Activated B cell treated with CpG ODN at 0.5 μM for 24 hours (primary cell): Measurements from ENCODE around the gene ABI3BP. TPM values are rescaled to one million over a fixed set of nuclear protein-coding genes. Genes with fewer than 3 reads are reported as not detected.
"Not testable (repeated sequence)": the region's sequence is repeated elsewhere in the genome, so short reads cannot be mapped to it uniquely, and the experiment has no call there.

Experiments
- ATAC-seq: fragments of 200-7000 bp; cut with Tn5 transposase; one replicate; pipeline ENCODE4 v1.10.0; 2021; ENCODE audit warnings: low read depth, mild to moderate bottlenecking, moderate library complexity
- CTCF ChIA-PET: fragments of 350-600 bp; sonication (Branson Sonifier 250); formaldehyde crosslinking; loops from one replicate; lab custom pipeline; 2021; ENCODE audit warnings: antibody characterized with exemption; lab: Charles Lee
- POLR2A ChIA-PET: fragments of 350-600 bp; sonication (Branson Sonifier 250); formaldehyde crosslinking; loops from one replicate; lab custom pipeline; 2021; ENCODE audit warnings: antibody characterized with exemption; lab: Charles Lee
- DNase-seq: peaks from one replicate; pipeline ENCODE4 v3.0.0; 2022
- H3K27ac Mint-ChIP-seq: one replicate; pipeline ENCODE4 v1.8.0; 2020; ENCODE audit warnings: mixed read lengths
- H3K27me3 Mint-ChIP-seq: one replicate; pipeline ENCODE4 v1.8.0; 2021; ENCODE audit warnings: mixed read lengths
- H3K36me3 Mint-ChIP-seq: one replicate; pipeline ENCODE4 v1.8.0; 2021; ENCODE audit warnings: low read depth, mixed read lengths
- H3K4me1 Mint-ChIP-seq: one replicate; pipeline ENCODE4 v1.8.0; 2021; ENCODE audit warnings: mixed read lengths
- H3K4me3 Mint-ChIP-seq: one replicate; pipeline ENCODE4 v1.8.0; 2020; ENCODE audit warnings: mild to moderate bottlenecking, mixed read lengths
- H3K9me3 Mint-ChIP-seq: one replicate; pipeline ENCODE4 v1.8.0; 2020; ENCODE audit warnings: mixed read lengths
- intact Hi-C: fragments of 100-400 bp; cut with micrococcal nuclease; formaldehyde crosslinking; loops from one replicate; pipeline ENCODE4 v1.15.1; 2024
- total RNA-seq: library from RNA; stranded (reverse); gene quantifications from 2 replicates; pipeline ENCODE4 v1.2.3, GENCODE V29; 2022
- TF ChIP-seq, protein P1 (sequence below): fragments of 200-600 bp; IDR thresholded peaks from one replicate; pipeline ENCODE4 v1.8.0; 2022; ENCODE audit warnings: antibody characterized with exemption, mild to moderate bottlenecking

ABI3BP gene
- total RNA-seq, 1 donor from 2014 or later = not detected

- TF ChIP-seq, protein P1, sequence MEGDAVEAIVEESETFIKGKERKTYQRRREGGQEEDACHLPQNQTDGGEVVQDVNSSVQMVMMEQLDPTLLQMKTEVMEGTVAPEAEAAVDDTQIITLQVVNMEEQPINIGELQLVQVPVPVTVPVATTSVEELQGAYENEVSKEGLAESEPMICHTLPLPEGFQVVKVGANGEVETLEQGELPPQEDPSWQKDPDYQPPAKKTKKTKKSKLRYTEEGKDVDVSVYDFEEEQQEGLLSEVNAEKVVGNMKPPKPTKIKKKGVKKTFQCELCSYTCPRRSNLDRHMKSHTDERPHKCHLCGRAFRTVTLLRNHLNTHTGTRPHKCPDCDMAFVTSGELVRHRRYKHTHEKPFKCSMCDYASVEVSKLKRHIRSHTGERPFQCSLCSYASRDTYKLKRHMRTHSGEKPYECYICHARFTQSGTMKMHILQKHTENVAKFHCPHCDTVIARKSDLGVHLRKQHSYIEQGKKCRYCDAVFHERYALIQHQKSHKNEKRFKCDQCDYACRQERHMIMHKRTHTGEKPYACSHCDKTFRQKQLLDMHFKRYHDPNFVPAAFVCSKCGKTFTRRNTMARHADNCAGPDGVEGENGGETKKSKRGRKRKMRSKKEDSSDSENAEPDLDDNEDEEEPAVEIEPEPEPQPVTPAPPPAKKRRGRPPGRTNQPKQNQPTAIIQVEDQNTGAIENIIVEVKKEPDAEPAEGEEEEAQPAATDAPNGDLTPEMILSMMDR = no peak
- intact Hi-C loops = no loop called here
- H3K36me3 Mint-ChIP-seq = no peaks in the 10 kb centered on the region
- H3K9me3 Mint-ChIP-seq = no peaks in the 10 kb centered on the region
- peaks cover 3% of the 10 kb centered on the region for H3K27me3 Mint-ChIP-seq
- H3K27ac Mint-ChIP-seq = no peak overlapping the region
- DNase-seq (no peak), ATAC-seq (no peak)
- no peaks in the 10 kb centered on the region for H3K4me1 Mint-ChIP-seq
- CTCF ChIA-PET = no interaction called here
- no peak overlapping the region for H3K4me3 Mint-ChIP-seq
- POLR2A ChIA-PET = no interaction called here
Measured at GRCh38 chr3:100954199-100954935, 38.9 kb downstream of the ABI3BP start.

DNA sequence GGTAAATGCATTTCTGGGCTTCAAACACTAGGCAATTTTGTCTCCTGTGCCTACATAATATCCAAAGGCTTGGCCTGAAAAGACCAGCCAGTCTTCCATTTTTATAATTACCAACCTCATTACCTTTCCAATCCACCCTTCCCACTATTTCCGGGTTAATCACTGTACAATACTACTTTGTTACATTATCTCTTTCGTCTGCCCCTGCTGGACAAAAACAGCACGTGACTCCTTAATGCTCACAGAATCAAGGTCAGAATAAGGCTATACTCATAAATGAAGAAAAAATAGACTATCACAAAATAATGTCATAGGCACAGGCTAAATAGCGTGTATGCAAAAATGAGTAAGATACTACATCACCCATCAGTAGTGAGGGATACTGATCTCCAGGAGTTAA lies 40.1 kb downstream of the ABI3BP start:
- CTCF ChIA-PET = no interaction called here
- no peaks in the 10 kb centered on the region for H3K4me1 Mint-ChIP-seq

GRCh38 chr3:100947119-100947518 lies 46.1 kb downstream of the ABI3BP start:
- Mint-ChIP-seq H3K4me1 (no peaks in the 10 kb centered on the region), H3K9me3 (peaks cover 2% of the 10 kb centered on the region)
- CTCF ChIA-PET = no interaction called here

More for the DNA sequence above, 40.1 kb downstream of the ABI3BP start:
- POLR2A ChIA-PET = no interaction called here
- no peak overlapping the region for H3K27ac Mint-ChIP-seq
- no peaks in the 10 kb centered on the region for H3K9me3 Mint-ChIP-seq
- DNase-seq (no peak), ATAC-seq (no peak)
- H3K36me3 Mint-ChIP-seq = no peaks in the 10 kb centered on the region
- peaks cover 3% of the 10 kb centered on the region for H3K27me3 Mint-ChIP-seq
- intact Hi-C loops = no loop called here
- TF ChIP-seq, protein P1 = no peak
- no peak overlapping the region for H3K4me3 Mint-ChIP-seq

GRCh38 chr3:100946096-100946495 lies 47.1 kb downstream of the ABI3BP start:
- H3K36me3 Mint-ChIP-seq, intact Hi-C loops, H3K27ac Mint-ChIP-seq, CTCF ChIA-PET, DNase-seq, H3K27me3 Mint-ChIP-seq, H3K4me1 Mint-ChIP-seq, H3K9me3 Mint-ChIP-seq, POLR2A ChIA-PET, ATAC-seq, H3K4me3 Mint-ChIP-seq: not testable (repeated sequence)

More at GRCh38 chr3:100947119-100947518, 46.1 kb downstream of the ABI3BP start:
- TF ChIP-seq, protein P1 = no peak
- no peak for ATAC-seq
- H3K4me3 Mint-ChIP-seq = no peak overlapping the region
- H3K27ac Mint-ChIP-seq = no peak overlapping the region
- no peaks in the 10 kb centered on the region for H3K36me3 Mint-ChIP-seq
- intact Hi-C loops = no loop called here
- no peak for DNase-seq
- H3K27me3 Mint-ChIP-seq = peaks cover 3% of the 10 kb centered on the region
- POLR2A ChIA-PET = no interaction called here

DNA sequence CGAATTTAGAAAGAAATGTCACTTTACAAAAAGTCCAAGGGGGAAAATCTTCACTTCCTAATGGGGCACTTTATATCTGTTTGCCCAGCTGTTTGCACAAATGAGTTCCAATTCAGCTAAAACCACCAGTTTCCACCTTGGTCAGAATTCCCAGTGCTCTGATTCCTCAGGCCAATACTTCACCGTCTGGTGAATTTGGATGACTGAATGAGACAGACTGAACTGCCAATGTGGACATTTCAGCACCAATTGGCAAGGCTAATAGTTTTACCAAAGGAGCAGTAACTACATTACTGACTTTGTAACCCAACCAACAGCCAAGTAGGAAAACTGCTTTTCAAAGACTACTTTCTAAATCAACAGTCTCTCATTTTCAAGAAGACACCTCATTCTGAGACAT lies 51.8 kb downstream of the ABI3BP start:
- TF ChIP-seq, protein P1 = no peak
- no peak overlapping the region for H3K27ac Mint-ChIP-seq

More for the DNA sequence above, 51.8 kb downstream of the ABI3BP start:
- H3K27me3 Mint-ChIP-seq = peaks cover 3% of the 10 kb centered on the region
- H3K36me3 Mint-ChIP-seq = no peaks in the 10 kb centered on the region
- DNase-seq (no peak), ATAC-seq (no peak)
- no peaks in the 10 kb centered on the region for H3K4me1 Mint-ChIP-seq
- POLR2A ChIA-PET = no interaction called here
- no peak overlapping the region for H3K4me3 Mint-ChIP-seq
- intact Hi-C loops = no loop called here
- H3K9me3 Mint-ChIP-seq = peaks cover 2% of the 10 kb centered on the region
- CTCF ChIA-PET = no interaction called here
